Stimulated activated CD4-positive, alpha-beta T cell treated with anti-CD3 and anti-CD28 coated beads, Interleukin-4, amount 100 ng/mL, for 24 hours (primary cell): ENCODE results near the gene PFKFB4.

Experiments used
- DNase-seq: peaks from one replicate; pipeline ENCODE4 v3.0.0-alpha.2; 2020

The PFKFB4 gene

DNA sequence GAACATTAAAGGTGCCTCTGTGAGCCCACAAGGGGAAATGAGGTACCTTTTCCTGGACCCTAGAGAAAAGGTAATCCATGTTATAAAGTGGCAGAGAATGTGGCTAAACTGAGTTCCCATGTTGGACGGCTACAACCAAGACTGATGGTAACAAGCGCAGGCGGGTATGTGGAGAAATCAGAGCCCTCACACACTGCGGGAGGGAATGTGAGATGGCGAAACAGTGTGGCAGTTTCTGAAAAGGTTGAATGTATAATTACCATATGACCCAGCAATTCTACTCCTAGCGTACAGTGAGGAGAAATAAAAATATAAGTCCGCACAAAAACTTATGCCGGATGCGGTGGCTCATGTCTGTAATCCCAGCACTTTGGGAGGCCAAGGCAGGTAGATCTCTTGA, 28.6 kb downstream of the PFKFB4 start:
- no peak for DNase-seq

DNA sequence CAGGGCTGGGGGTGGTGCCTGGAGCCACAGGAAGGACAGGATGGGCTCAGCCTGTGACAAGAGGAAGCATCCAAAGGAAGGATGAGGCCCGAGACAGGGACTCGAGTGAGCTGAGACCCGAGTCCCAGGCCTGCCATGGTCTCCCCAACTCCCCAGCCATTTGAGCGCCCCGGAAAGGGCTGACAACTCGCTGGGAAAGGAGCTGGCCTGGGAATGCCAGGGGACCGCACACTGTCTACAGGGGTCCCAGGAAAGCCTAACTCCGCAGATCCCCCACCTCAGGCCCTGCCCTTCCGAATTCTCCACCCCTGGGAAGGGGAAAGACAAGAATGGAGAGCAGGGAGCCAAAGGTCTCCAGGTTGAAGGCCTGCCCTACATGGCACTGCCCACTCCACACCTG, 31.6 kb downstream of the PFKFB4 start:
- DNase-seq = no peak

DNA sequence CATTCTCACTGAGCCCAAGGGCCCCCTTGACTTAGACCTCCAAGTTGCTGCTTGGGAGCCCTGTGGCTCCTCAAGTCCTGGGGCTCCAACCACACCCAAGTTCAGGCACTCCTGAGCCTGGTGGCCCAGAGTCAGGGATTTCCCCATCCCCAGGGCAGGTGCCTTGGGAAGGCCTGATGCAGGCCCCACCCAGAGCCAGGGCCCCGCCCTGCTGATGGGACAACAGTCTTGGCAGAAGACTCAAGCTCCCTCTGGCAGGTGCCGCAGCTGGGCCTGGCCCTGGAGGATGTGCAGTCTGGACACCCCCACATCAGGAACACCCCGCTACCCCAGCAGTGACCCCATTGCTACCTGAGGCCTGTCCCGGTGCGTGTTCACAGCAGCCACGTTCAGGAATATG, 35.0 kb downstream of the PFKFB4 start:
- DNase-seq = no peak

DNA sequence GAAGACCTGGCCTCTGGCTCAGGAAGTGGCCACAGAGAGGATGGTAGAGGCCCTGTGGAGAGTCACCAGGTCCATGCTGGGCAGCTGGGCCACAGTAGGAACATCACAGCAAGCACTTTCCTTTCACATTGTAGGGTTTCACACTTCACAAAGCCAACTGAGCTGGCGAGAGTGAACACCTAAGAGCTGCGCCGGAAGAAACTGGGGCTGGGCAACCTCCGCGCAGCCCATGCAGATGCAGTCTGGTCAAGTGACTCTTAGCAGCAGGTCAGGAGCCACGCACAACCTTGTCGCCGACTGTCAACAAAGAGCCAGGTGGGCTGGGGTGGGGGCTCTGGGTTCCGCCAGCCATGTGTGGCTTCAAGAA, 37.3 kb downstream of the PFKFB4 start:
- no peak for DNase-seq

DNA sequence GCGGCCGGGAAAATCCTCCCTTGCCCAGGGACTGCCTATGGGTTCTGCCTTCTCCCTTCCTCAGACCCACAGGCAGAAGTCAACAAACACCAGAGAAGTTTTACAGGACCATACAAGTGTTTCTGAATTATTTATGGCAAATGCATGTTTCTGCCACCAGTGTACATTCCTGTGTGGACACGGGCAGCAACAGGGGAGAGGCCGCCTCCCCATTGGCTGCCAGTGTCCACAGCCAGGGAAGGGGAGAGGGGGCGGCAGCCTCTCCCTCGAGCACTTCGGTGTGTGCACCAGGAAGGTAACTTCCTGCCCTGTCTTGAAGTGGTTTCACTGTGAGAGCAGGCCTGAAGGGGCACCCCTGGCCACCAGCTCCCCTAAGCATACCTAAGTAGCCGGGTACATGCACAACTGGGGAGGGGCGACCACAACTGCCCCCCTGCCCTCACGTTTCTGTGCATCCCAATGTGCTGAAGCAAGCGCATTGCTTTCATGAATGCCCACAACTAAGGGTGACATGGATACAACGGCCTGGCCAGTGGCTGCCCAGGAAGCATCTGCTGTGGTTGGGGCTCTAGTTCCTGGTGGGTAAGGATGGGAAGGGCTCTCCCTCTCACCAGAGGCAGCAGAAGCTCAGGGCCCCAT, 37.8 kb downstream of the PFKFB4 start:
- DNase-seq = no peak

DNA sequence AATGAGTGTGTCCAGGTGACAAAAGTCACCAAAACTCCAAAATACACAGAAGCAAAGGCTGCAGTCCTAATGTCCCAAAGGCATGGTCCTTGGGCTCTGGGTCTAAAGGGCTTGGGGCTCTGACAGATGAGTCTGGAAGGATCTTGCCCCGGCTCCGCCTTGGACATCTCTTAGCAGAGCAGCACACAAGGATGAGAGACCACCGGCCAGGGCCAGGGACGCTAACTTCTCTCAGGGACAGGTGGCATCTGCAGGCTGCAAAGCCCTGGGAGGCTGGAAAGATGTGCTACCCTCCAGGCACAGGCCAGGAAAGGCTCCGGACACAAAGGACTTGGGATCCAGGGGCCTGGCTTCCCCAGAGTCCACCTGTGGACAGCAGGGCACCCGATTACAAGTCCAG, 38.5 kb downstream of the PFKFB4 start:
- no peak for DNase-seq

DNA sequence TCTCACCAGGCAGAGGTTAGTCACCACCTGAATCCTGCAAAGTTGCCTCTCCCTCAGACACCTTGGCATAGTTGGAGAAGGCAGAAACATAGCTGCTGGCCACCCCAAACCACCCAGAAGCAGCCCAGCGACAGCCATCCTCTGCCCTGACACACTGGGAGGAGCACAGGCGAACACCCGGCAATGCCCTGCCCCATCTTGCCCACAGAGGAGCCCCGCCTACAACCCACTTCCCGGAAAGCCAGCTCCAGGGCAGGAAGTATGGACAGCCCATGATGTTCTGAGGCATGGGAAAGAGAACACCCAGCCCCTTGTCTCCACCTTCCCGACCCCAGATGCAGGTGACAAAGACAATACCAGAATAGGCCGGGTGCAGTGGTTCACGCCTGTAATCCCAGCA, 40.0 kb downstream of the PFKFB4 start:
- DNase-seq = peak; percentile 20

DNA sequence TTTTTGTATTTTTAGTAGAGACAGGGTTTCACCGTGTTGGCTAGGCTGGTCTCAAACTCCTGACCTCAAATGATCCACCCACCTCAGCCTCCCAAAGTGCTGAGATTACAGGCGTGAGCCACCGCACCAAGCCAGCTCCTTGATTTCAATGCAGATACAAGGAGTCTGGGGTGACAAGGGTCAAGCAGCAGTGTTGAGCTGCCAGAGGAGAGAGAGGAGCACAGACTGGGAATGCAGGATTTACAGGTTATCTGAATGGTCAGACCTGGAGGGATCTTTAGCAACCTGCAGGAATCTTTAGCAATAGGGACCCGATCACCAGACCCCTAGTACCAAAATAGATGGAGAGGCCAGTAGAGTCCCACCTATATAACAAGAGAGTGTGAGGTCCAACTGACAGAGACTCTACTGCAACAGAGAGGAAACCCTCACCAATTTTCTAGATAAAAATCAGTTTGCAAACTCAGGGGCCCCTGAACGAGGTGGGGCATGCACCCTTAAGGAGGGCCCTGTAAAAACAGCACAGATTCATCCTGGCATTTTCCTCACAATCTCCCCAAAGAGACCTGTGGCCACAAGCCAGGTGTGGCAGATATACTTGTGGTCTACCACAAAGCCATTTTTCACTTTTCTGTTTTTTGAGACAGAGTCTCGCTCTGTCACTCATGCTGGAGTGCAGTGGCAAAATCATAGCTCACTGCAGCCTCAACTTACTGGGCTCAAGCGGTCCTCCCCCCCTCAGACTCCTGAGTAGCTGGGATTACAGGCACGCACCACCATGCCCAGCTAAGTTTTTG, 42.0 kb downstream of the PFKFB4 start:
- DNase-seq = peak; percentile 18

DNA sequence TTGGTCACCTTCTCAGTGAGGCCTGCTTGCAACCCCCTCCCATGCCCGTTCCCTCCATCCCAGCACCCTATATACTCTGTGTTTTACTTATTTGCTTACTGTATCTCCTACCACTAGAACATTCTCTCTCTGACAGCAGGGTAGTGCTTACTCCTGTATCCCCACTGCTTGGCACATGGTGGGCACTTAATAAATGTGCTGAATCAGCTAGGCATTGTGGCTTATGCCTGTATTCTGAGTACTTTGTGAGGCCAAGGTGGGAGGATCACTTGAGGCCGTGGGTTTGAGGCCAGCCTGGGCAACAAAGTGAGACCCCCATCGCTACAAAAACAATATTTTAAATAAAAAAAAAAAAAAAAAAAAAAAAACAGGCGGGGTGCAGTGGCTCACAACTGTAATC, 45.1 kb downstream of the PFKFB4 start:
- no peak for DNase-seq

DNA sequence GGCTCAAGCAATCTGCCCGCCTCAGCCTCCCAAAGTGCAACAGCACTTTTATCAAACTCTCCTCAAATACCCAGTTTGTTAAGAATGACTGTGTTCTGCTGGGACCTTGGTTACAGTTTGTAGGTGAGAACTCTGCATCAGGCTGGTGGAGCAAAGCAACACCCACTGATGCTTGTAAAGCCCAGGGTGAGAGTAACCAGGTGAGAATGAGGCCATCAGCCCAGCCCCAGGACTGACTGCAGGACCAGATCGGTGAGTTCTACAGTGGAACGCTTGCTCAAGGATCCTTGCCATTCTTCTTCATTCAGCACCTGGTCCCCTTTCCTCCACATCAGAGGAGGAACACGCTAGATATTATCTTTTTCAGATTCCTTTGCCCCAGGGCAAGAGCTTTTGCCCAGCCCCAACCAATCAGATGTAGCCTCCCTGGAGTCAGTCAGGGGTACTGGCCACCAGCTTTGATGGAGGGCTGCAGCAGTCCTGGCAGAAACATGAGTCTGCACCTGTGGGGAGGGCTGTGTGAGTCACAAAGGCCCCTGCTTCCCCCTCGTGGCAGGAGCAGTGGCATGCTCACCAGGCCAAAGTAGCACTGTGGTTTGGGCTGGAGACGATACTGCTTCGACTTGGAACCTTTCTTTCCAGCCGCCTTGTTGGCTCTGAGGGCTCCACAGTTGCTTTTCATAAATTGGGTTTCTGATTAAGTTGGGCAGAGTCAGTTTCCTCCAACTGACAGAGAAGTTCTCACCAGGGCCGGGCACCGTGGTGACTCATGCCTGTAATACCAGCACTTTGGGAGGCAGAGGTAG, 49.1 kb downstream of the PFKFB4 start:
- peak; percentile 72 for DNase-seq

DNA sequence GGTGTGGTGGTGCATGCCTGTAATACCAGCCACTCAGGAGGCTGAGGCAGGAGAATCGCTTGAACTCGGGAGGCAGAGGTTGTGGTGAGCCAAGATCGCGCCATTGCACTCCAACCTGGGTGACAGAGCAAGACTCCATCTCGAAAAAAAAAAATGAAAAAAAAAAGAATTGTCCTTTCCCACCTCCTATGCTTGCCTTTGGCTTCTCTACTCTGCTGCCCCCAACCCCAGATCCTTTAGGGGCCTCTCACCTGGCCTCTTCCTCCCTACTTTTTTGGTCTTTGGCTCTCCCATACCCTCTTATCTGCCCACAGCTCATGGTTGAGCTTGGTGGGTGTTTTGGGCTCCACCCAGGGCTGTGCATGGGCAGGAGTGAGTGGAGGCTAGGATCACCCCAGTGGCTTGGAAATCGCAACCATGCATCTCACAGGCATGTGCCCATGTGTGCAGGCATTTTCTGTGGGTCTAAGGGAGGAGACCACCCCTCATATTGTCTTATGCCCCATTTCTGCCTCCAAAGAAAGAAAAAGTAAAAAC, 50.6 kb downstream of the PFKFB4 start:
- no peak for DNase-seq

DNA sequence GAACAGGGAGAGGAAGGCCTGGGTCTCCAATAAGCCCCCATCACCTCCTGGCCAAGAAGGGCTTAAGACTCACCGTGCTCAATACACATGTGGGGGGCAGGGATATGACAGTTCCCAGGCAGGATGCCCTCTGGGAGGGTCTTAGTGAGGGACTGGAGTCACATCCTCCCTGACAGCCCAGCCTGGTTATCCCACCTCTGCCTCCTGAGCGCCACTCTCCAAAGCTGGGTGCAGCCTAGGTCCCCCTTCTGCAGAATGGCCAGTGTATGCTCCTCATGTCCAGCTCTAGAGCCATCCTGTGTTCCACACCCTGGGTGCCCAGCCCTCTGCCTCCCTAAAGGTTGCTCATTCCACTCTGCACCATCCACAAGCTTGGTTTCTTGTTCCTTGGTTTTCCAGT, 51.5 kb downstream of the PFKFB4 start:
- no peak for DNase-seq

DNA sequence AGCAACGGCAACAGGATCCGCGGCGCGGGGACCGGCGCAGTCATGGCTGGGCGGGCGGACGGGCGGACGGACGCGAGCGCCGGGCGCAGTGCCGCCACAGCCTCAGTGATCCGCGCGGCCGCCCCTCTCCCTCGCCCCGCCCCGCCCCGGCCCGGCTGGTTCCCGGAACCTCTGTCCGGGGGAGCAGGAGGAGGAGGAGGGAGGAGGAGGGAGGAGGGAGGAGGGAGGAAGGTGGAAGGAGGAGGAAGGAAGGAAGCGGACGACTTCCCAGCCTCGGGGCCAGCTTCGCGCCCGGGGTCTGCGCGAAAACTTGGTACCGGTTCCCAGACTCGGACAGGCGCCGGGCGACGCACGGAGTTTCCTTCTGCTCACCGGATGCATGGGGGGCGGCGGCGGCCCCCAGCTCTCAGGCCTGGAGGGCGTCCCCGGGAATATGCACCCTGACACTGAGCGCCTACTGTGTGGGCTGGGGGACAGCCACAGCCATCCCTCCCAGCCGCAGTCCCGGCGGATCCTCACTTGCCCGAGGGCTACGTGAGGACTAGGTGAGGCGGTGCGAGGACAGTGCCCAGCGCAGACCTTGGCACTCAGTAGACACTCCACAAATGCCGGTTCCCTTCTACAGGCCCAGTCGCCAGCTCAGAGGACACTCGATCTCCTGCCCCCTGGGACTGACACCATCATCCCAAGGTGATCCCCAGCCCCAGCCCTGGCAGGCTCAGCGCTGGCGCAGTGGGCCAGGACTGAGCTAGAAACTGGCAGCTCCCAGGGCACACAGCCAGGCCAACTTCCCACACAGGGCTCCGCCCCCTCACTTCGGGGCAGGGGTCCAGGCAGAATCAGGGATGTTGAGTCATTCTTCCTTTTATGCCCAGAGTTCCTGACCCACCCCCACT, 52.3 kb downstream of the PFKFB4 start, which contains the start of gene SHISA5:
TSS of gene SHISA5 (minus strand) at position 124 of the 896 bp plus-strand sequence. CDS start at position 44, 80 bp downstream.
- peak; percentile 60 for DNase-seq

DNA sequence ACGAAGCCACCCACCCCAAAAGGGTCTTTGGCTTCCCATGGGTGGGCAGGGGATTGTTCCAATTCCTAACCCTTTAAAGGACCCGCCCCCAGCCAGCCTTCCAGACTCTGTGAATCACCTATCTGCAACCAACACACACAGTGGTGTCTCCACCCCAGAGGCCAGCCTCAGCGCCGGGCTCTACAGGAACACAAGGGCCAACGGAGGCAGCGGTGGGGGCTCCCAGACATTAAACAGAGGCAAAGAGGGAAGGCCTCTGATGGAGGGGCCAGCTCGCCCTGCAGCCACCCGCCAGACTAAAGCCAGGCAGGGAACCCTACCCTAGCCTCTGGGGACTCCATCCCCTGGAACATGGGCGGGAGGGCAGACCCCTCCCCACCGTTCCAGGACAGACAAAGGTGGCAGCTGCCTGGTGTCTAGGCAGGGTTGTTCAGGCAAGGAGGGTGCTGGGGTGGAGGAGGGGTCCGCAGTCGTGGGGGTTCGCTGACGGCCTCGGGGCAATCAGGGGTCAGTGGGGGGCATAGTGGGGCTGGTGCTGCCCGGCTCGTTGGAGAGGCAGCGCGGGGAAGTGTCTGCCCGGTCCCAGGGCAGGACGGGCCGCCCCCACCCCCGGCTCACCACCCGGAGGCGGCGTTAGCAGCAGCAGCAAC, 53.1 kb downstream of the PFKFB4 start:
- DNase-seq = no peak

DNA sequence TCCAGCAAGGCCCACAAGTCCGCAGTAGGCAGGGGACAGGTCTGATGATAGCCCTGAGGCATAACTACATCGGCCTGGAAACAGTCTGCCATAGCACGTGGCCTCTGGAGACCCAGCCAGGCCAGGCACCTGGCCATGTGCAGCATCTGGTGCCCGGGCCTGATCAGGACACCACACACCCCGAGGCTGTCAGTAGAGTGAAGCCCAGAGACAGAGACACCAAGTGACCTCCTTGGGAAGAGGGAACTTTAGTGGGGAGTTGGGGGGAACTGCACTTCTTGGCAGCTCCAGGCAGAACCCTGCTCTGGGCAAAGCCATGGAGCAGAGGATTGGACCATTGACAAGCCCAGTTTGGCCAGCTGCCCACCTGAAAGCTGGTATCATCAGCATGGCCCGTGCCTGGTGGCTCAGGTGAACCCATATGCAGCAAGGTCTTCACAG, 53.9 kb downstream of the PFKFB4 start:
- no peak for DNase-seq

DNA sequence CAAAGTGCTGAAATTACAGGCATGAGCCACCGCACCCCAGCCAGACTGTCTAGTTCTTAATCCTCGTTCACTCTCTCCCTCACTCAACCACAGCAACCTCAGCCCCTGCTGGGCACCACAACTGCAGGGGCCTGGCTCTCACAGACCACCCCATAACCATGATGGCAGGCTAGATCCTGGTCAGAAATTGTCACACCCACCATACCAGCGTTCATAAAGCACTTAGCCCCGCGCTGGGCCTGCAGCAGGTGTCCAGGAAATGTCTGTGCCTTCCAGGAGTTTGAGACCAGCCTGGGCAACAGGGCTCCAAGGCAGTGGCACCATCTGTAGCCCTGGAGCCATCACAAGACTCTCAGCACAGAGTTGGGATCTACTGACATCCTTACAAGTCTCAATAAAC, 54.5 kb downstream of the PFKFB4 start:
- no peak for DNase-seq

DNA sequence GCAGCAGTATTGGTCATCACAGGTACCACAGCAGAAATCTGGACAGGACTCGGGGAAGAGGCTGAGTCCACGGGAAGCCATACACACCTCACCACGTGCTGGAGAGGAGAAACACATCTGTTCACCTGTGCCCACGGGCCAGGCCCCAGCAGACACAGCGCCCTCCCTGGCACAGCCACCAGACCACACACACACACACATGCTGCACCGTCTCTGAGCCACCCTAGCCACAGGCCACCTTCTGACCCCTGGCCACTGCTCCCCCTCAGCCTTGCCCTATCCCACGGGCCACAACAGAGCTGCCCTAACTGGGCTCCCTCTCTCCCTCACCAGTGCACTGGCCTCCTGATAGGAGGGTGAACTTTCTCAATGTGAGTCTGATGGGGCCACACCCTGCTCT, 55.4 kb downstream of the PFKFB4 start:
- DNase-seq = no peak

DNA sequence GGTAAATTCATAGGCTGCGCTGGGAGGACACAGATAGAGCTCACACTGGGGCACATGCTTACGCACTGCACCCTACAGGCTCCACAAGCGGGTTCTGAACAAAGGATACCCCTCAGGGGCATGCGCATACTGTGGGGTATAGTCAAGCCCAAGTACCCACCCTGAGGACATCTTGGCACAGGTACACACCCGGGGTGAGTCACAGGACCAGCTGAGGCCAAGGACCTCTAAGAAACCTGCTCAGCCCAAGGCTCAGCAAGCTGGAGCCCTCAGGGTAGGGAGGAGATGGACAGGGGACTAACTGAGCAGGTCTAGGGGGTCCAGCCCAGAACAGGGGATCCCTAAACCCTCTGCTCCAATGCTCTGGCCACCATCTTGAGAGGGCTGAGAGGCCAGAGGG, 55.9 kb downstream of the PFKFB4 start:
- no peak for DNase-seq

DNA sequence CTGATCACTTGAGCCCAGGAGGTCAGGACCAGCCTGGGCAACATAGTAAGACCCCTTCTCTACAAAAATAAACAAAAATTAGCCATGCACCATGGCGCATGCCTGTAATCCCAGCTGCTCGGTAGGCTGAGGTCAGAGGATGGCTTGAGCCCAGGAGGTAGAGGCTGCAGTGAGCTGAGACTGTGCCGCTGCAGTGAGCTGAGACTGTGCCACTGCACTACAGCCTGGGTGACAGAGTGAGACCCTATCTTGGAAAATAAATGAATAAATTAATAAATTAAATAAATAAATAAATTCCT, 63.5 kb downstream of the PFKFB4 start:
- DNase-seq = no peak

DNA sequence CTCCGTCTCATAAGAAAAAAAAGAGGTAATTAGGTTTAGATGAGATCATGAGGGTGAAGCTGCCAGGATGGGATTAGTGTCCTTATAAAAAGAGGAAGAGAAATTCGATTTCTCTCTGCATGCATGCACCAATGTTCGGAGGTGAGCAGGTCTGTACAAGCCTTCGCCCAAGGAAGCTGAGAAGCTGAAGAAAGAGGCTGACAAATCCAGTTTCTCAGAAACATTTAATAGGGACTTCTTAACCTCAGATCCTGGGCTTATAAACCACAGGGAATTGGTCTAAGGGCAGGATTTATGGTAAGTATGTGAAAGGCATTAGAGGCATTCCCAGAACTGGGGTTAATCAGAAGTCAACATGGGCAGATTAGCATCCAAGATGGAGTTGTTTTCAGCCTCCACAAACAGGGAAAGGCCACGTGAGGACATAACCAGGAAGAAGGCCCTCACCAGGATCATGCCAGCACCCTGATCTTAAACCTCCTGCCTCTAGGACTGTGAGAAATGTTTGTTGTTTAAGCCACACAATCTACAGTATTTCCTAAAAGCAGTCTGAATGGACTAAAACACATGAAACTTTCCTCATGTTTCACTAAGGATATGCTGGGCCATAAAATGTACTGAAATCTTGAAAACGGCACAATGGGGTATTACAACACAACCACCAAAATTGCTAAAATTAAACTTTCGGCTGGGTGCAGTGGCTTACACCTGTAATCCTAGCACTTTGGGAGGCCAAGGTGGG, 64.0 kb downstream of the PFKFB4 start:
- no peak for DNase-seq

DNA sequence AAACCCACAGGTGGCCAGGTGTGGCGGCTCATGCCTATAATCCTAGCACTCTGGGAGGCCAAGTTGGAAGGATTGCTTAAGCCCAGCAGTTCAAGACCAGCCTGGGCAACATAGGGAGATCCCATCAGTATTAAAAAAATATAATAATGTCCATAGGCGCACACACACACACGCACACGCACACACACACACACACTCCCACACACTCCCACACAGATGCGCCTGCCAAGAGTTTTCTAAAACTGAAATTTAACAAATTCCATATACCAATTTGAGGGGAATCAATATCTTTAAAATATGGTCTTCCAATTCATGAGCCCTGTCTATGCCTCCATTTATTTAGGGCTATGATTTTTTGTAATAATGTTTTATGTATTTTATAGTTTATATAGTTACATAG, 69.7 kb downstream of the PFKFB4 start:
- no peak for DNase-seq
